GM18517 (cell line): ENCODE measurements around the gene TMEM150A.
"Not testable (repeated sequence)": the region's sequence is repeated elsewhere in the genome, so short reads cannot be mapped to it uniquely, and the experiment has no call there.

ENCODE experiments used
- ATAC-seq: cut with Tn5 transposase; IDR thresholded peaks from one replicate; pipeline ENCODE4 v1.9.1; 2021; ENCODE audit warnings: mild to moderate bottlenecking, moderate library complexity; ENCODE audit not compliant: unreplicated experiment

TMEM150A gene

GRCh38 chr2:85577386-85578242 is 24.9 kb downstream of the TMEM150A start, which contains the start of gene VAMP8:
VAMP8 (plus strand) TSS chr2:85577586; CDS start chr2:85577647, 61 bp downstream.
- ATAC-seq = peak; percentile 54

- no peak for ATAC-seq
Observed at GRCh38 chr2:85577063-85577385, 25.5 kb downstream of the TMEM150A start.

GRCh38 chr2:85575739-85576138 is 26.8 kb downstream of the TMEM150A start:
- no peak for ATAC-seq

GRCh38 chr2:85566265-85566664 is 36.2 kb downstream of the TMEM150A start:
- ATAC-seq = no peak

GRCh38 chr2:85564144-85564563 is 38.3 kb downstream of the TMEM150A start:
- ATAC-seq = no peak

GRCh38 chr2:85561280-85562212 is 41.0 kb downstream of the TMEM150A start, which contains the start of gene GGCX:
GGCX (minus strand) TSS chr2:85561493; CDS start chr2:85561428, 65 bp downstream.
- ATAC-seq = peak; percentile 75

- ATAC-seq = no peak
Observed at GRCh38 chr2:85560812-85561279, 41.7 kb downstream of the TMEM150A start.

GRCh38 chr2:85560403-85560726 is 42.1 kb downstream of the TMEM150A start:
- ATAC-seq = not testable (repeated sequence)

- no peak for ATAC-seq
Observed at GRCh38 chr2:85558160-85558559, 44.3 kb downstream of the TMEM150A start.

- no peak for ATAC-seq
Observed at GRCh38 chr2:85557130-85557529, 45.4 kb downstream of the TMEM150A start.

GRCh38 chr2:85554980-85555612 is 47.4 kb downstream of the TMEM150A start:
- no peak for ATAC-seq

GRCh38 chr2:85553184-85553583 is 49.3 kb downstream of the TMEM150A start:
- no peak for ATAC-seq

- ATAC-seq = no peak
Observed at GRCh38 chr2:85551698-85552678, 50.5 kb downstream of the TMEM150A start.

- ATAC-seq = no peak
Observed at GRCh38 chr2:85550486-85550885, 52.0 kb downstream of the TMEM150A start.

GRCh38 chr2:85549826-85550225 is 52.7 kb downstream of the TMEM150A start:
- no peak for ATAC-seq

- no peak for ATAC-seq
Observed at GRCh38 chr2:85549095-85549494, 53.4 kb downstream of the TMEM150A start.

- ATAC-seq = no peak
Observed at GRCh38 chr2:85548608-85548900, 53.9 kb downstream of the TMEM150A start.
